IMR-90 (cell line): ENCODE measurements around the gene ACER1. TPM values are rescaled to one million over a fixed set of nuclear protein-coding genes. Genes with fewer than 3 reads are reported as not detected.

Experiments
- ATAC-seq: fragments of 200-7000 bp; cut with Tn5 transposase; 2 replicates; pipeline ENCODE4 v1.9.1; 2020; ENCODE audit warnings: low read depth, mild to moderate bottlenecking, moderate library complexity
- BruUV-seq: library from RNA; stranded (reverse); fragments of 400-500 nt; replicated peaks from 2 replicates; lab custom pipeline; 2021; lab: Mats Ljungman, UMichigan
- CTCF ChIA-PET: fragments of 300-600 bp; formaldehyde crosslinking; extraction: SDS; loops from one replicate; lab custom pipeline; 2021; ENCODE audit warnings: antibody characterized with exemption; lab: Yijun Ruan, JAX
- POLR2A ChIA-PET: fragments of 300-600 bp; sonication (Branson Sonifier 250); formaldehyde crosslinking; loops from one replicate; lab custom pipeline; 2022; ENCODE audit warnings: antibody characterized with exemption; ENCODE audit not compliant: unreplicated experiment; lab: Charles Lee
- DNase-seq: peaks from one replicate; pipeline ENCODE4 v3.0.0; 2013
- H2AFZ ChIP-seq: replicated peaks from 2 replicates; pipeline ENCODE3; 2013; ENCODE audit warnings: low read length, mild to moderate bottlenecking; ENCODE audit not compliant: poor library complexity
- H2AK5ac ChIP-seq: 2 replicates; pipeline ENCODE4 v1.6.1; 2013; ENCODE audit warnings: low read depth, low read length, inconsistent platforms
- H2AK9ac ChIP-seq: replicated peaks from 2 replicates; pipeline ENCODE3; 2013; ENCODE audit warnings: mild to moderate bottlenecking, low read depth, low read length, moderate library complexity; ENCODE audit not compliant: poor library complexity
- H2BK120ac ChIP-seq: 2 replicates; pipeline ENCODE4 v1.6.1; 2013; ENCODE audit warnings: low read depth, low read length, inconsistent platforms
- H2BK15ac ChIP-seq: 3 replicates; pipeline ENCODE4 v1.6.1; 2013; ENCODE audit warnings: low read depth, low read length, inconsistent platforms
- H2BK20ac ChIP-seq: 2 replicates; pipeline ENCODE4 v1.6.1; 2013; ENCODE audit warnings: low read depth, mild to moderate bottlenecking, inconsistent platforms, low read length, moderate library complexity
- H2BK5ac ChIP-seq: 2 replicates; pipeline ENCODE4 v1.6.1; 2013; ENCODE audit warnings: mild to moderate bottlenecking, low read depth, low read length, inconsistent platforms; ENCODE audit not compliant: poor library complexity, severe bottlenecking
- H3K14ac ChIP-seq: replicated peaks from 2 replicates; pipeline ENCODE4 v1.6.1; 2013; ENCODE audit warnings: low read depth, low read length, inconsistent platforms
- H3K18ac ChIP-seq: 2 replicates; pipeline ENCODE4 v1.6.1; 2013; ENCODE audit warnings: low read depth, low read length, control low read depth
- H3K23ac ChIP-seq: 2 replicates; pipeline ENCODE4 v1.6.1; 2013; ENCODE audit warnings: low read depth, low read length, inconsistent platforms
- H3K27ac ChIP-seq: 2 replicates; pipeline ENCODE4 v1.5.1; 2013; ENCODE audit warnings: mild to moderate bottlenecking, control low read depth, low read length; ENCODE audit not compliant: insufficient read depth
- H3K27me3 ChIP-seq: 2 replicates; pipeline ENCODE4 v1.6.1; 2013; ENCODE audit warnings: low read length; ENCODE audit not compliant: control insufficient read depth, insufficient read depth
- H3K36me3 ChIP-seq: 2 replicates; pipeline ENCODE4 v1.6.1; 2013; ENCODE audit warnings: low read length, mixed read lengths; ENCODE audit not compliant: control insufficient read depth, insufficient read depth
- H3K4ac ChIP-seq: 2 replicates; pipeline ENCODE4 v1.6.1; 2013; ENCODE audit warnings: low read depth, low read length, inconsistent platforms
- H3K4me1 ChIP-seq: 2 replicates; pipeline ENCODE4 v1.6.1; 2013; ENCODE audit warnings: low read length, mixed read lengths; ENCODE audit not compliant: control insufficient read depth, insufficient read depth
- H3K4me2 ChIP-seq: 2 replicates; pipeline ENCODE4 v1.6.1; 2013; ENCODE audit warnings: low read depth, mild to moderate bottlenecking, control low read depth, low read length, moderate library complexity
- H3K4me3 ChIP-seq: 2 replicates; pipeline ENCODE4 v1.5.1; 2013; ENCODE audit warnings: low read depth, mild to moderate bottlenecking, control low read depth, low read length, moderate library complexity; ENCODE audit not compliant: insufficient read depth
- H3K56ac ChIP-seq: 2 replicates; pipeline ENCODE4 v1.6.1; 2013; ENCODE audit warnings: low read length, inconsistent platforms; ENCODE audit not compliant: insufficient read depth; ENCODE audit errors: extremely low read depth
- H3K79me1 ChIP-seq, 2 experiments: 2 replicates each; pipeline ENCODE4 v1.6.1; 2013; ENCODE audit warnings: low read length in 2 of 2, inconsistent platforms in 1 of 2, low read depth in 1 of 2
- H3K9ac ChIP-seq: 2 replicates; pipeline ENCODE4 v1.6.1; 2013; ENCODE audit warnings: low read depth, low read length, control low read depth
- H3K9me1 ChIP-seq: 2 replicates; pipeline ENCODE4 v1.6.1; 2013; ENCODE audit warnings: low read length, inconsistent platforms; ENCODE audit not compliant: insufficient read depth
- H3K9me3 ChIP-seq: 2 replicates; pipeline ENCODE4 v1.6.1; 2013; ENCODE audit warnings: low read length; ENCODE audit not compliant: control insufficient read depth, insufficient read depth
- H4K20me1 ChIP-seq: 2 replicates; pipeline ENCODE4 v1.6.1; 2013; ENCODE audit warnings: low read length, inconsistent platforms; ENCODE audit not compliant: insufficient read depth
- H4K5ac ChIP-seq: 2 replicates; pipeline ENCODE4 v1.6.1; 2013; ENCODE audit warnings: mild to moderate bottlenecking, low read depth, low read length, control low read depth
- H4K8ac ChIP-seq, 2 experiments: 2 replicates each; pipeline ENCODE4 v1.6.1; 2013; ENCODE audit warnings: low read depth in 2 of 2, low read length in 2 of 2, control low read depth in 1 of 2, inconsistent platforms in 1 of 2
- H4K91ac ChIP-seq: 2 replicates; pipeline ENCODE4 v1.6.1; 2013; ENCODE audit warnings: low read depth, low read length, inconsistent platforms; ENCODE audit not compliant: insufficient read depth
- BHLHE40 ChIP-seq: fragments of 150-350 bp; IDR thresholded peaks from 2 replicates; pipeline ENCODE4 v1.6.1; 2016; ENCODE audit warnings: mild to moderate bottlenecking, low read depth, low read length
- CEBPB ChIP-seq: IDR thresholded peaks from 2 replicates; pipeline ENCODE4 v1.6.1; 2012; ENCODE audit warnings: low read depth, low read length, improper control_type of control experiment
- CHD1 ChIP-seq: IDR thresholded peaks from 2 replicates; pipeline ENCODE4 v1.6.1; 2012; ENCODE audit warnings: low read depth, low read length, improper control_type of control experiment
- CTCF ChIP-seq: conservative IDR thresholded peaks from 2 replicates; pipeline ENCODE4 v1.5.1; 2012; ENCODE audit warnings: mild to moderate bottlenecking, low read depth, low read length, improper control_type of control experiment
- ELK1 ChIP-seq: fragments of 150-350 bp; IDR thresholded peaks from 2 replicates; pipeline ENCODE4 v1.6.1; 2016; ENCODE audit warnings: low read depth, mild to moderate bottlenecking, low read length, moderate library complexity, borderline replicate concordance
- FOS ChIP-seq: fragments of 150-350 bp; IDR thresholded peaks from 2 replicates; pipeline ENCODE4 v1.6.1; 2016; ENCODE audit warnings: low read depth, low read length
- MAFK ChIP-seq: IDR thresholded peaks from 2 replicates; pipeline ENCODE4 v1.6.1; 2012; ENCODE audit warnings: low read depth, low read length, improper control_type of control experiment
- MAZ ChIP-seq: IDR thresholded peaks from 2 replicates; pipeline ENCODE4 v1.6.1; 2012; ENCODE audit warnings: low read depth, mild to moderate bottlenecking, low read length, improper control_type of control experiment, moderate library complexity, borderline replicate concordance
- MXI1 ChIP-seq: IDR thresholded peaks from 2 replicates; pipeline ENCODE4 v1.6.1; 2012; ENCODE audit warnings: low read depth, mild to moderate bottlenecking, low read length, moderate library complexity, borderline replicate concordance
- NFE2L2 ChIP-seq: fragments of 150-350 bp; IDR thresholded peaks from 2 replicates; pipeline ENCODE4 v1.6.1; 2016; ENCODE audit warnings: low read depth, mild to moderate bottlenecking, low read length
- POLR2A ChIP-seq: IDR thresholded peaks from 2 replicates; pipeline ENCODE4 v1.6.1; 2012; ENCODE audit warnings: mild to moderate bottlenecking, low read depth, low read length
- RAD21 ChIP-seq: IDR thresholded peaks from 2 replicates; pipeline ENCODE4 v1.6.1; 2012; ENCODE audit warnings: low read length, improper control_type of control experiment
- RCOR1 ChIP-seq: IDR thresholded peaks from 2 replicates; pipeline ENCODE4 v1.6.1; 2012; ENCODE audit warnings: mild to moderate bottlenecking, low read length, improper control_type of control experiment; ENCODE audit not compliant: insufficient replicate concordance
- RFX5 ChIP-seq: IDR thresholded peaks from 2 replicates; pipeline ENCODE4 v1.8.0; 2012; ENCODE audit warnings: low read depth, mild to moderate bottlenecking, low read length, moderate library complexity
- SMC3 ChIP-seq: fragments of 150-350 bp; IDR thresholded peaks from 2 replicates; pipeline ENCODE4 v1.6.1; 2016; ENCODE audit warnings: low read depth, mild to moderate bottlenecking, antibody characterized with exemption, low read length, moderate library complexity
- USF2 ChIP-seq: fragments of 150-350 bp; IDR thresholded peaks from 2 replicates; pipeline ENCODE4 v1.6.1; 2017; ENCODE audit warnings: mild to moderate bottlenecking, antibody characterized with exemption, low read length, low read depth
- WGBS, 2 experiments: methylation state at CpG; one replicate each; pipeline versions ENCODE4 v1.1.5 to v1.1.7; 2013; ENCODE audit warnings: missing lambda C conversion rate in 2 of 2; ENCODE audit not compliant: insufficient read length in 1 of 2; ENCODE audit errors: extremely low coverage in 2 of 2; 5-methylcytosine and 5-hydroxymethylcytosine counted together
- dilution Hi-C: fragments of 300-500 bp; cut with HindIII; formaldehyde crosslinking; loops from one replicate; pipeline ENCODE4 v1.14.3; 2018; ENCODE audit warnings: low sequenced_read_pairs; ENCODE audit not compliant: unreplicated experiment
- in situ Hi-C: fragments of 300-500 bp; cut with MboI; formaldehyde crosslinking; loops from 3 replicates; pipeline ENCODE4 v1.14.3; 2019; ENCODE audit warnings: low sequenced_read_pairs, inconsistent platforms, mixed read lengths
- intact Hi-C: fragments of 100-400 bp; cut with micrococcal nuclease; formaldehyde crosslinking; loops from 2 replicates; pipeline ENCODE4 v1.10.0; 2022
- polyA plus RNA-seq, 3 experiments: library from polyadenylated mRNA; depleted of rRNA; stranded (reverse); fragments of >200 nt; gene quantifications; 2 replicates each; pipeline ENCODE4 v1.2.3, GENCODE V29; 2012; ENCODE audit warnings: low replicate concordance in 1 of 3
- total RNA-seq: library from RNA; depleted of rRNA; stranded (reverse); fragments of >200 nt; gene quantifications from 2 replicates; pipeline ENCODE4 v1.2.3, GENCODE V29; 2012

ACER1 gene
- total and polyA plus RNA-seq, 2 of the 4 experiments (the other 2 are of a cell fraction): not detected

- no peak overlapping the region for H3K4me3 ChIP-seq
- H3K27ac ChIP-seq: no peak overlapping the region
- H3K14ac ChIP-seq: no peak overlapping the region
- H4K20me1 ChIP-seq: peaks cover 57% of the 10 kb centered on the region
- no peak overlapping the region for H3K4me2 ChIP-seq
- H3K9me3 ChIP-seq: no peaks in the 10 kb centered on the region
- H3K36me3 ChIP-seq: peaks cover 36% of the 10 kb centered on the region
- in situ Hi-C loops: no loop called here
- BruUV-seq: no TSS peak
- ChIA-PET CTCF (no interaction called here), POLR2A (no interaction called here)
- no peak overlapping the region for H2BK120ac ChIP-seq
- H3K4me1 ChIP-seq: peaks cover 40% of the 10 kb centered on the region
- no peak overlapping the region for H2AK9ac ChIP-seq
- H2BK20ac ChIP-seq: no peak overlapping the region
- H4K5ac ChIP-seq: no peak overlapping the region
- H2AFZ ChIP-seq: no peak overlapping the region
- DNase-seq (no peak), ATAC-seq (no peak)
- WGBS, 2 experiments: no CpG with 5 or more reads among the region's 4 CpGs
- peaks cover 34% of the 10 kb centered on the region for H3K9me1 ChIP-seq
- dilution Hi-C loops: no loop called here
- H3K4ac ChIP-seq: no peak overlapping the region
- H2AK5ac ChIP-seq: no peak overlapping the region
- H2BK5ac ChIP-seq: no peak overlapping the region
- no peak overlapping the region for H3K23ac ChIP-seq
- TF ChIP-seq FOS (no peak), ELK1 (no peak), RAD21 (no peak), USF2 (no peak), POLR2A (no peak), CTCF (no peak), CEBPB (no peak), MAZ (no peak), SMC3 (no peak), CHD1 (no peak), RCOR1 (no peak), MAFK (no peak), RFX5 (no peak), NFE2L2 (no peak), BHLHE40 (no peak), MXI1 (no peak)
- intact Hi-C loops: no loop called here
- H3K18ac ChIP-seq: no peak overlapping the region
- H3K9ac ChIP-seq: no peak overlapping the region
- no peak overlapping the region for H3K56ac ChIP-seq
- peaks cover 32 to 92% of the 10 kb centered on the region in 2 experiments for H3K79me1 ChIP-seq
- H3K27me3 ChIP-seq: no peaks in the 10 kb centered on the region
- H4K91ac ChIP-seq: no peak overlapping the region
- no peak overlapping the region for H2BK15ac ChIP-seq
- no peak overlapping the region for H4K8ac ChIP-seq
These were observed 65.0 kb downstream of the ACER1 start for GRCh38 chr19:6268382-6268771.
